ENCODE data around the gene SIGLEC8. TPM values are rescaled to one million over a fixed set of nuclear protein-coding genes. Genes with fewer than 3 reads are reported as not detected.

Gene SIGLEC8
- total RNA-seq, 1 experiment from 2014 or later, result not detected

GRCh38 chr19:51434456-51434855 is 23.8 kb downstream of the SIGLEC8 start (continued):
- TF ChIP-seq PREB (CRISPR knock-in tag; IDR thresholded peaks at IDR 0.05; ENCODE audit: borderline replicate concordance) (no peak), TEAD4 (CRISPR knock-in tag; IDR thresholded peaks at IDR 0.05) (no peak)

GRCh38 chr19:51433043-51433442 is 25.2 kb downstream of the SIGLEC8 start:
- Mint-ChIP-seq H3K36me3 (no peaks in the 10 kb centered on the region), H3K4me1 (no peaks in the 10 kb centered on the region), H3K9me3 (0 out of 2 replicates have a peak, but pooled peaks cover 3% of the 10 kb centered on the region), H3K4me3 (no peak overlapping the region), H3K27me3 (ENCODE audit: low read depth) (peaks cover 50% of the 10 kb centered on the region), H3K27ac (no peak overlapping the region)
- ChIA-PET CTCF (interaction anchor here (0.9 to 2.6 kb wide), 2 partner anchors 11 to 222 kb away, joined by 4 to 19 read pairs; no protein-coding TSS in a partner anchor), POLR2A (interaction anchor here (0.7 kb wide), 1 partner anchor 80 kb away, joined by 6 read pairs; no protein-coding TSS in a partner anchor)
- no peak for ATAC-seq
- TF ChIP-seq ATF6 (CRISPR knock-in tag; IDR thresholded peaks at IDR 0.05) (no peak), ETV6 (CRISPR knock-in tag; IDR thresholded peaks at IDR 0.05) (no peak), TEAD4 (CRISPR knock-in tag; IDR thresholded peaks at IDR 0.05) (no peak), USF1 (CRISPR knock-in tag; IDR thresholded peaks at IDR 0.05) (no peak), NFYB (CRISPR knock-in tag; conservative IDR thresholded peaks at IDR 0.05; ENCODE audit: low read depth) (no peak), FOXP1 (CRISPR knock-in tag; IDR thresholded peaks at IDR 0.05; ENCODE audit: borderline replicate concordance) (no peak)
- no peak for DNase-seq (ENCODE audit: low spot score)

- ATAC-seq, result no peak
- H3K27me3 Mint-ChIP-seq (ENCODE audit: low read depth), result peaks cover 41% of the 10 kb centered on the region
- DNase-seq (ENCODE audit: low spot score), result no peak
- H3K4me1 Mint-ChIP-seq, result no peaks in the 10 kb centered on the region
- no peak overlapping the region for H3K27ac Mint-ChIP-seq
- TF ChIP-seq FOXK1 (CRISPR knock-in tag; IDR thresholded peaks at IDR 0.05) (no peak), ZNF138 (CRISPR knock-in tag; conservative IDR thresholded peaks at IDR 0.05) (no peak), PRRX2 (CRISPR knock-in tag; IDR thresholded peaks at IDR 0.05) (no peak), ATF3 (CRISPR knock-in tag; conservative IDR thresholded peaks at IDR 0.05) (no peak), KAT7 (CRISPR knock-in tag; IDR thresholded peaks at IDR 0.05; ENCODE audit: borderline replicate concordance) (no peak), JUN (CRISPR knock-in tag; IDR thresholded peaks at IDR 0.05) (no peak), TP53 (CRISPR knock-in tag; IDR thresholded peaks at IDR 0.05) (no peak), FOXJ3 (CRISPR knock-in tag; IDR thresholded peaks at IDR 0.05; ENCODE audit: borderline replicate concordance) (no peak)
- no peaks in the 10 kb centered on the region for H3K36me3 Mint-ChIP-seq
- POLR2A ChIA-PET, result interaction anchor here (0.6 kb wide), 1 partner anchor 39 kb away, joined by 4 read pairs; no protein-coding TSS in a partner anchor
- H3K9me3 Mint-ChIP-seq, result 0 out of 2 replicates have a peak, but pooled peaks cover 3% of the 10 kb centered on the region
- H3K4me3 Mint-ChIP-seq, result no peak overlapping the region
- CTCF ChIA-PET, result no interaction called here
Observed at GRCh38 chr19:51431124-51431523, 27.1 kb downstream of the SIGLEC8 start.

GRCh38 chr19:51430221-51430620 is 28.0 kb downstream of the SIGLEC8 start:
- CTCF ChIA-PET, result no interaction called here
- Mint-ChIP-seq H3K27me3 (ENCODE audit: low read depth) (peaks cover 36% of the 10 kb centered on the region), H3K4me3 (no peak overlapping the region), H3K27ac (no peak overlapping the region), H3K4me1 (no peaks in the 10 kb centered on the region), H3K9me3 (0 out of 2 replicates have a peak, but pooled peaks cover 3% of the 10 kb centered on the region), H3K36me3 (no peaks in the 10 kb centered on the region)
- POLR2A ChIA-PET, result interaction anchor here (0.7 kb wide), 1 partner anchor 106 kb away, joined by 7 read pairs; no protein-coding TSS in a partner anchor
- DNase-seq (ENCODE audit: low spot score) (no peak), ATAC-seq (no peak)
- TF ChIP-seq TEAD4 (CRISPR knock-in tag; IDR thresholded peaks at IDR 0.05), result no peak
- TF ChIP-seq ZNF416 (CRISPR knock-in tag; IDR thresholded peaks at IDR 0.05), result no peak
- TF ChIP-seq JUN (CRISPR knock-in tag; IDR thresholded peaks at IDR 0.05), result no peak
- TF ChIP-seq NFATC4 (CRISPR knock-in tag; IDR thresholded peaks at IDR 0.05), result no peak
- no peak for TF ChIP-seq ZNF396 (CRISPR knock-in tag; IDR thresholded peaks at IDR 0.05; ENCODE audit: borderline replicate concordance)
- TF ChIP-seq ZMAT4 (CRISPR knock-in tag; IDR thresholded peaks at IDR 0.05), result no peak
- no peak for TF ChIP-seq NFE2L1 (CRISPR knock-in tag; IDR thresholded peaks at IDR 0.05)

All from WTC11 (cell line).